GM12801 (cell line): ENCODE results near the gene GPR78.

Source experiments
- CTCF ChIP-seq: IDR thresholded peaks from one replicate; pipeline ENCODE4 v1.5.1; 2011; ENCODE audit warnings: control low read depth; ENCODE audit not compliant: insufficient read length; ENCODE audit errors: extremely low read depth

The GPR78 gene

GRCh38 chr4:8607603-8608481 is 27.6 kb downstream of the GPR78 start:
- no peak for TF ChIP-seq CTCF

GRCh38 chr4:8608714-8609391 is 28.7 kb downstream of the GPR78 start:
- TF ChIP-seq CTCF: no peak

- no peak for TF ChIP-seq CTCF
Measured at GRCh38 chr4:8609406-8609805, 29.2 kb downstream of the GPR78 start.

- TF ChIP-seq CTCF: no peak
Measured at GRCh38 chr4:8609824-8610350, 29.7 kb downstream of the GPR78 start.

- TF ChIP-seq CTCF: no peak
Measured at GRCh38 chr4:8610858-8611616, 30.8 kb downstream of the GPR78 start.

GRCh38 chr4:8612646-8613045 is 32.5 kb downstream of the GPR78 start:
- no peak for TF ChIP-seq CTCF
